HEK293 (cell line): ENCODE data around the gene ZNF219.

Experiments used
- CTCF ChIP-seq: fragments of 450-650 bp; formaldehyde crosslinking; IDR thresholded peaks from 2 replicates; pipeline ENCODE4 v1.5.1; 2016; ENCODE audit warnings: missing biosample characterization, missing genetic modification characterization
- GLI4 ChIP-seq: fragments of 450-650 bp; formaldehyde crosslinking; IDR thresholded peaks from 2 replicates; pipeline ENCODE4 v1.5.1; 2016; ENCODE audit warnings: missing biosample characterization, missing genetic modification characterization
- KLF1 ChIP-seq: fragments of 450-650 bp; formaldehyde crosslinking; IDR thresholded peaks from 2 replicates; pipeline ENCODE4 v1.5.1; 2016; ENCODE audit warnings: missing biosample characterization, missing genetic modification characterization
- ZBTB17 ChIP-seq: fragments of 450-650 bp; formaldehyde crosslinking; IDR thresholded peaks from 2 replicates; pipeline ENCODE4 v1.5.1; 2016; ENCODE audit warnings: missing biosample characterization, missing genetic modification characterization
- ZNF274 ChIP-seq, 2 experiments: fragments of 200-500 bp in 1 of 2; fragments of 450-650 bp in 1 of 2; sonication (Bioruptor generic) in 1 of 2; formaldehyde crosslinking in 1 of 2; IDR thresholded peaks; 2 replicates each; pipeline versions ENCODE4 v1.5.1 to v1.6.1; 2014 to 2016; ENCODE audit warnings: borderline replicate concordance in 1 of 2, inconsistent platforms in 1 of 2, low read length in 1 of 2, missing biosample characterization in 1 of 2, missing genetic modification characterization in 1 of 2
- ZNF302 ChIP-seq: fragments of 450-650 bp; formaldehyde crosslinking; IDR thresholded peaks from 2 replicates; pipeline ENCODE4 v1.5.1; 2016; ENCODE audit warnings: missing biosample characterization, missing genetic modification characterization, low read depth
- ZNF530 ChIP-seq: fragments of 450-650 bp; formaldehyde crosslinking; IDR thresholded peaks from 2 replicates; pipeline ENCODE4 v1.5.1; 2016; ENCODE audit warnings: low read depth, missing biosample characterization, missing genetic modification characterization
- ZNF629 ChIP-seq: fragments of 450-650 bp; formaldehyde crosslinking; IDR thresholded peaks from 2 replicates; pipeline ENCODE4 v1.5.1; 2017; ENCODE audit warnings: missing biosample characterization, missing genetic modification characterization
- ZNF785 ChIP-seq: fragments of 450-650 bp; formaldehyde crosslinking; IDR thresholded peaks from 2 replicates; pipeline ENCODE4 v1.5.1; 2016; ENCODE audit warnings: missing biosample characterization, missing genetic modification characterization

- TF ChIP-seq CTCF (tag by site-specific recombination) = no peak
- no peak for TF ChIP-seq ZNF785 (tag by site-specific recombination)
- TF ChIP-seq ZNF530 (tag by site-specific recombination) = no peak
- no peak for TF ChIP-seq ZNF302 (tag by site-specific recombination)
- no peak for TF ChIP-seq ZNF629 (tag by site-specific recombination)
- no peak for TF ChIP-seq KLF1
- no peak for TF ChIP-seq GLI4 (tag by site-specific recombination)
- no peak for TF ChIP-seq ZNF274 (IDR thresholded peaks at IDR 0.05; ENCODE audit: low read length)
- no peak for TF ChIP-seq ZNF274 (tag by site-specific recombination; IDR thresholded peaks at IDR 0.05; ENCODE audit: borderline replicate concordance)
- no peak for TF ChIP-seq ZBTB17
Observed at GRCh38 chr14:21050597-21050996, 47.9 kb downstream of the ZNF219 start.
